Astrocyte (in vitro differentiated cells and primary cell): ENCODE results near the gene RUNX1. TPM values are rescaled to one million over a fixed set of nuclear protein-coding genes. Genes with fewer than 3 reads are reported as not detected.

Experiments
- DNase-seq: peaks from one replicate; pipeline ENCODE4 v3.0.0-alpha.2; 2010; ENCODE audit warnings: low read depth
- FAIRE-seq: peaks from 2 replicates; lab custom pipeline; 2011; peaks lifted over from hg19 to GRCh38; lab: Jason Lieb, UNC
- H2AFZ ChIP-seq: 2 replicates; pipeline ENCODE4 v1.6.0; 2012; ENCODE audit warnings: low read depth, low read length, inconsistent platforms
- H3K27ac ChIP-seq: 2 replicates; pipeline ENCODE4 v1.5.1; 2011; ENCODE audit warnings: low read depth, low read length, inconsistent platforms
- H3K27me3 ChIP-seq: 2 replicates; pipeline ENCODE4 v1.6.0; 2011; ENCODE audit warnings: low read length, inconsistent platforms; ENCODE audit not compliant: insufficient read depth
- H3K36me3 ChIP-seq: 2 replicates; pipeline ENCODE4 v1.5.1; 2011; ENCODE audit warnings: low read length, inconsistent platforms; ENCODE audit not compliant: insufficient read depth
- H3K4me1 ChIP-seq: 2 replicates; pipeline ENCODE4 v1.5.1; 2011; ENCODE audit warnings: low read length, inconsistent platforms; ENCODE audit not compliant: insufficient read depth
- H3K4me2 ChIP-seq: 2 replicates; pipeline ENCODE4 v1.6.0; 2012; ENCODE audit warnings: low read length, inconsistent platforms
- H3K4me3 ChIP-seq: 2 replicates; pipeline ENCODE4 v1.5.1; 2011; ENCODE audit warnings: low read depth, mild to moderate bottlenecking, low read length, inconsistent platforms; ENCODE audit not compliant: insufficient read depth
- H3K79me2 ChIP-seq: 2 replicates; pipeline ENCODE4 v1.6.0; 2012; ENCODE audit warnings: mild to moderate bottlenecking, low read length, inconsistent platforms; ENCODE audit not compliant: insufficient read depth
- H3K9ac ChIP-seq: 2 replicates; pipeline ENCODE4 v1.6.0; 2012; ENCODE audit warnings: mild to moderate bottlenecking, low read length, inconsistent platforms
- H3K9me3 ChIP-seq: 2 replicates; pipeline ENCODE4 v1.5.1; 2012; ENCODE audit warnings: low read depth, mild to moderate bottlenecking, low read length, inconsistent platforms; ENCODE audit not compliant: insufficient read depth
- H4K20me1 ChIP-seq: 2 replicates; pipeline ENCODE4 v1.6.0; 2012; ENCODE audit warnings: low read length, inconsistent platforms; ENCODE audit not compliant: insufficient read depth
- H3K27ac Mint-ChIP-seq: one replicate; pipeline ENCODE4 v1.8.0; 2021; ENCODE audit warnings: mild to moderate bottlenecking, mixed read lengths; ENCODE audit not compliant: unreplicated experiment
- H3K27me3 Mint-ChIP-seq: one replicate; pipeline ENCODE4 v1.8.0; 2021; ENCODE audit warnings: low read depth, mixed read lengths; ENCODE audit not compliant: unreplicated experiment
- H3K36me3 Mint-ChIP-seq: one replicate; pipeline ENCODE4 v1.8.0; 2021; ENCODE audit warnings: low read depth, mixed read lengths; ENCODE audit not compliant: unreplicated experiment
- H3K4me1 Mint-ChIP-seq: one replicate; pipeline ENCODE4 v1.8.0; 2021; ENCODE audit warnings: low read depth, mixed read lengths; ENCODE audit not compliant: unreplicated experiment
- H3K4me3 Mint-ChIP-seq: one replicate; pipeline ENCODE4 v1.8.0; 2021; ENCODE audit warnings: mild to moderate bottlenecking, moderate library complexity, mixed read lengths; ENCODE audit not compliant: unreplicated experiment
- H3K9me3 Mint-ChIP-seq: one replicate; pipeline ENCODE4 v1.8.0; 2021; ENCODE audit warnings: mild to moderate bottlenecking, mixed read lengths; ENCODE audit not compliant: unreplicated experiment
- EZH2 ChIP-seq: IDR thresholded peaks from 2 replicates; pipeline ENCODE4 v1.6.1; 2012; ENCODE audit warnings: mild to moderate bottlenecking, low read length, inconsistent platforms; ENCODE audit not compliant: insufficient read depth
- total RNA-seq: library from RNA; stranded (reverse); gene quantifications from 2 replicates; pipeline ENCODE4 v1.2.1, GENCODE V29; 2021
- TF ChIP-seq, protein P1 (sequence below): IDR thresholded peaks from 2 replicates; pipeline ENCODE4 v1.5.1; 2011; ENCODE audit warnings: low read depth, mild to moderate bottlenecking, inconsistent platforms, low read length, moderate library complexity; ENCODE audit not compliant: insufficient read depth

Gene RUNX1
- total RNA-seq, 1 donor from 2014 or later, result 84.6 TPM

DNA sequence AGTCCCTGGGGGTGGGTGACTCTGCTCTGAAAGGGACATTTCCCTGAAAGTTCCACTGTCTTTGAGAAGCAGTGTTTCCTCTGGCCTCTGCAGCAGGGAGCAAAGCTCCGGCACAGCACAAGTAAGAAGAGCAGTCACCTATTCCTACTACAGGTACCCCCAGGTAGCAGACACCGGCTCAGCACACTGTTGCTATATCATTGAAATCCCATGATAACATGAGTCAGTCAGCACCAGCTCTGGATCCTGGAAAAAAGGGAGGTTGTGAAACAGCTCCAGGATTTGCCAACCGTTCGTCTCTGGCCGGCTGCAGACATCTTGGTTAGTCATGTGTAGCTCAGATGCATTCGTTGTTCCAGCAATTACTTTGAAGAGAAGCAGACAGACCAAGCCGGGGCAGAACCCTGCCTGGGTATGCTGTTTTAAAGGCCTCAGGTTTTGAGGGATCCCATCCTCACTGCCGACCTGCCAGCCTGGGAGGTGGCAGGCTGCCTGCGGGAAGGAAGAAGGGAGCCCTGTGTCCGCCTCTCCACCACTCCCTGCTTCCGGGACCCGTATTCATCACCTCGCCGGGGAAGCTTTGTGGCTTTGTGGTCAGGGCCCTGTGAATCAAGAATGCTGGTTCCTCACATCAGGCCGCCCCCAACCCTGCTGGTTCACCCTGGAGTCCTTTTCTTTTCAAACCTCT, 241.1 kb downstream of the RUNX1 start:
- Histone ChIP-seq H3K4me2 (peak overlapping the region; percentile 78), H3K4me3 (peak overlapping the region; percentile 12), H3K4me1 (peaks cover 50% of the 10 kb centered on the region), H4K20me1 (peaks cover 22% of the 10 kb centered on the region), H3K9me3 (peaks cover 2% of the 10 kb centered on the region), H2AFZ (no peak overlapping the region), H3K27ac (peak overlapping the region; percentile 100), H3K79me2 (peaks cover 60% of the 10 kb centered on the region), H3K9ac (peak overlapping the region; percentile 91), H3K27me3 (no peaks in the 10 kb centered on the region), H3K36me3 (peaks cover 20% of the 10 kb centered on the region)
- peak; percentile 92 for DNase-seq
- no peaks in the 10 kb centered on the region for H3K27me3 Mint-ChIP-seq
- peak overlapping the region; percentile 99 for H3K27ac Mint-ChIP-seq
- H3K4me1 Mint-ChIP-seq, result peaks cover 73% of the 10 kb centered on the region
- no peaks in the 10 kb centered on the region for H3K9me3 Mint-ChIP-seq
- TF ChIP-seq, protein P1, sequence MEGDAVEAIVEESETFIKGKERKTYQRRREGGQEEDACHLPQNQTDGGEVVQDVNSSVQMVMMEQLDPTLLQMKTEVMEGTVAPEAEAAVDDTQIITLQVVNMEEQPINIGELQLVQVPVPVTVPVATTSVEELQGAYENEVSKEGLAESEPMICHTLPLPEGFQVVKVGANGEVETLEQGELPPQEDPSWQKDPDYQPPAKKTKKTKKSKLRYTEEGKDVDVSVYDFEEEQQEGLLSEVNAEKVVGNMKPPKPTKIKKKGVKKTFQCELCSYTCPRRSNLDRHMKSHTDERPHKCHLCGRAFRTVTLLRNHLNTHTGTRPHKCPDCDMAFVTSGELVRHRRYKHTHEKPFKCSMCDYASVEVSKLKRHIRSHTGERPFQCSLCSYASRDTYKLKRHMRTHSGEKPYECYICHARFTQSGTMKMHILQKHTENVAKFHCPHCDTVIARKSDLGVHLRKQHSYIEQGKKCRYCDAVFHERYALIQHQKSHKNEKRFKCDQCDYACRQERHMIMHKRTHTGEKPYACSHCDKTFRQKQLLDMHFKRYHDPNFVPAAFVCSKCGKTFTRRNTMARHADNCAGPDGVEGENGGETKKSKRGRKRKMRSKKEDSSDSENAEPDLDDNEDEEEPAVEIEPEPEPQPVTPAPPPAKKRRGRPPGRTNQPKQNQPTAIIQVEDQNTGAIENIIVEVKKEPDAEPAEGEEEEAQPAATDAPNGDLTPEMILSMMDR, result no peak
- TF ChIP-seq EZH2, result no peak
- FAIRE-seq, result no peak
- H3K36me3 Mint-ChIP-seq, result peaks cover 26% of the 10 kb centered on the region
- H3K4me3 Mint-ChIP-seq, result peak overlapping the region; percentile 1

DNA sequence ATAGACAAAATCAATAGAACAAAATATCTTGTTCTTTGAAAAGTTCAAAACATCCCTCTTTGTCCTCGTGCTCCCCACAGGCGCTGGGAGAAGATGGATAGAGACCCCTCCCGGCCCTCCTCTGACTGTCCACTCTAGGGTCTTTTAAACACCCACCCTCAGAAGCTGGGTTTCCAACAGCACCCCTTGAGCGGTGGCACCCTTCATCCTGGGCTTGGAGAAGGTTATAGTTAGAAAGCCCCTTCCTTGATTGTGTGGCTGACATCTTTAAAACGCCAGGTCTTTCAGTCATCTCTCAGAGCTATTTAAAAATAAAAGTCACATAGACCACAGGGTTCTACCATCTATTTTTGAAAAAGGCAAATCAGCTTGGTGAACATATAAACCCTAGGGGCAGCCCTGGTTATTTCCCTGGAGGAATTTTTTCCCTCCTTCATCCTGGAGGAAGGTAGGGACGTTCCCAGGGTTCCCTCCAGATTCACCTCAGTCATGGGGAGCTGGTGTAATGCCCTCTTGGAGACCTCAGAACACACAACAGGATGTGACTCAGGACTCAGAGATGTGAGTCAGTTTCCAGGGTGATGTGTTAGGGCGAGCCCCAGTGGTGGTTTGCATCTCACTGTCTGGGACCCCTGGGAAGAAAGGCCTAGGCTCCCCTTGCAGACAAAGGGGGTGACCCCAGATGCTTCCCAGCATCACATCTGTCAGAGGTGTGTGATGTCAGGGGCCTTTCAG, 241.8 kb downstream of the RUNX1 start:
- Mint-ChIP-seq H3K36me3 (peaks cover 25% of the 10 kb centered on the region), H3K27ac (peak overlapping the region; percentile 99)
- FAIRE-seq, result peak; percentile 73

More for the DNA sequence above, 241.8 kb downstream of the RUNX1 start:
- Histone ChIP-seq H3K4me3 (peak overlapping the region; percentile 12), H3K4me1 (peaks cover 44% of the 10 kb centered on the region), H3K27ac (peak overlapping the region; percentile 100), H4K20me1 (peaks cover 27% of the 10 kb centered on the region), H3K27me3 (no peaks in the 10 kb centered on the region), H3K36me3 (peaks cover 21% of the 10 kb centered on the region), H3K9me3 (peaks cover 2% of the 10 kb centered on the region), H3K79me2 (peaks cover 65% of the 10 kb centered on the region), H3K4me2 (peak overlapping the region; percentile 78), H2AFZ (no peak overlapping the region), H3K9ac (peak overlapping the region; percentile 91)
- DNase-seq, result peak; percentile 97
- H3K4me3 Mint-ChIP-seq, result peak overlapping the region; percentile 3
- no peak for TF ChIP-seq EZH2
- TF ChIP-seq, protein P1, result no peak
- H3K4me1 Mint-ChIP-seq, result peaks cover 66% of the 10 kb centered on the region
- H3K9me3 Mint-ChIP-seq, result no peaks in the 10 kb centered on the region
- no peaks in the 10 kb centered on the region for H3K27me3 Mint-ChIP-seq
